Esophagus squamous epithelium (tissue), 4 donors: ENCODE data around the gene SNX1.

Experiments used
- CTCF ChIP-seq, 6 experiments: fragments of 450-650 bp in 4 of 6; fragments of 200-600 bp in 2 of 6; sonication (generic) in 2 of 6; IDR thresholded peaks; one replicate each; pipeline ENCODE4 v1.5.1; 2016 to 2019; ENCODE audit warnings: antibody characterized with exemption in 6 of 6, mild to moderate bottlenecking in 4 of 6, moderate library complexity in 4 of 6
- POLR2A ChIP-seq, 4 donors: fragments of 450-650 bp; IDR thresholded peaks; one replicate each; pipeline ENCODE4 v1.6.1; 2017; ENCODE audit warnings: antibody characterized with exemption in 4 of 4, mild to moderate bottlenecking in 4 of 4, moderate library complexity in 3 of 4

DNA sequence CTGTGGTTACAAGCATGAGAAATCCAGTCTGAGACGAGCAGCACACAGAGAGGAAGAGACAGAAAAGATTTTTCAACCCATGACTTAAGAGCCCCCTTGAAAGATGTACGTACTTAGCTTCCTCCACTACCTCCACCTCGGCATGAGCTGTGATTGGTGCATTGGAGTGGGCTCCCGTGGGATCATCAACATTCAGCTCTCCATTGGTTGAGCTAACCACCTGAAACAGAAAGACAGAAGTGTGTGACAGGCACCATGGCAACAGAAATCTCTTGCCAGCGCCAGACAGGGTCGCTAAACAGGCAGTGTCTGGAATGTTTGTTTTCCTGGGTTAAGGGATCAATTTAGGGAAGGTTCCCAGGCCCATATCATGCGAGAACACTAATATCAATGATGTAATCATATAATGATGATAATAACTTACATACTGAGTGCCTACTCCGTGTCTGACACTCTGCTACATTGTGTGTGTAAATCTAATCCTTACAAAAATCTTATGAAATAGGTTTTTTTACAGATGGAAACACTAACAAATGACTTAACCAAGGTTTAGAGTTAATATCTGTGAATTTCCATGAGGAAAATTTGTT, 84.5 kb downstream of the SNX1 start:
- no peak for TF ChIP-seq CTCF (IDR thresholded peaks at IDR 0.05)
- TF ChIP-seq POLR2A (IDR thresholded peaks at IDR 0.05): no peak
